Placental pericyte (primary cell): ENCODE measurements around the gene EHBP1. TPM values are rescaled to one million over a fixed set of nuclear protein-coding genes. Genes with fewer than 3 reads are reported as not detected.

Experiments used
- small RNA-seq: library from RNA; depleted of rRNA; stranded (forward); fragments of <200 nt; gene quantifications from one replicate; pipeline ENCODE3, GENCODE V24; 2012; ENCODE audit warnings: low replicate concordance
- total RNA-seq: library from RNA; depleted of rRNA; stranded (reverse); fragments of >200 nt; gene quantifications from 2 replicates; pipeline ENCODE4 v1.2.3, GENCODE V29; 2012

The EHBP1 gene
- 41.6 and 54.7 TPM in 2 replicates for total RNA-seq

DNA sequence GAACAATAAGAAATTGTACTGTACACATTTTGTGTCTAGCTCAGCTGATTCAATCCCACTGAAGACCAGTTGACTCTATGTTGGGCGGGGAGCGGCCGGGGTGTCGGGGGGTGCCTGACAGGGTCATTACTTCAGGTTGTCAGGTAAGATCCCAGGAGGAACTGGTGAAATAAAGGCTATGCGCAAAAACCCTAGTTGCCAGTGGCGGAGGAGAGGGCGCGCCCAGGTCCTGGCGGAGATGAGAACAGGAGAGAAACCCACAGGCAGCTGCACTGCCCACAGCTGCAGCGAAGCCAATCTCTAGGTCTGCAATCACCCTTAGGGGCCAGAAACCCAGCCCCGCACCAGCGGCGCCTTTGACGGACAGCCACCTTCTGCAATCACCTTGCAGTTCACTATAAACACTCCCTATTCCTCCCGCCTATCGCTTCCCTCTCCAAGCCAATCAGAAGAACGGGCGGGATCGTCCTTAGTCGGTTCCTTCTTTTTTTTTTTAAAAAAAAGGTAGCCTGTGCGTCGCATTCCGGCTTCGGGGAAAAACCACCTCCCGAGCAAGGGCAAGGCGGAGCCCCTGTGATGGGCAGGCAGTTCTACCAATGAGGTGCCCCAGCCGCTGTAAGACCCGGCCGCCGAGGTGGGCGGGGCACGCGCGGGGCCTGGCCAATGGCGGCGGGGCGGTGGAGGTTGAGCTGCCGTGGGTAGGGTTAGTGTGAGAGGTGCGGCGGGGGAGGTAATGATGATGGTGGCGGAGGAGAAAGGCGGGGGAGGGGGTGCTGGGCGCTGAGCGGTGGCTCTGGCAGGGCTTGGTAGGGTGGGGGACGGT, at the start of gene EHBP1:
EHBP1 (plus strand) TSS at position 707 of the 823 bp plus-strand sequence. CDS start 1,479 bp downstream, outside the sequence.

GRCh38 chr2:63050334-63051041, 345.0 kb downstream of the EHBP1 start, which contains the start of gene OTX1:
Gene OTX1, plus strand, starts transcription at chr2:63050830. Its CDS starts 2,161 bp downstream, at chr2:63052991.

Small RNA genes lying within 50 kb of the gene (small RNA-seq; reads per million reads assigned to genes)
- gene RF00019 = not detected

Other genes starting within 250 kb of the EHBP1 start
- 1.6 and 2.6 TPM in 2 replicates for gene TMEM17, start 199.5 kb upstream of the EHBP1 start, total RNA-seq